ENCODE data around the gene ADAMTSL1.

DNA sequence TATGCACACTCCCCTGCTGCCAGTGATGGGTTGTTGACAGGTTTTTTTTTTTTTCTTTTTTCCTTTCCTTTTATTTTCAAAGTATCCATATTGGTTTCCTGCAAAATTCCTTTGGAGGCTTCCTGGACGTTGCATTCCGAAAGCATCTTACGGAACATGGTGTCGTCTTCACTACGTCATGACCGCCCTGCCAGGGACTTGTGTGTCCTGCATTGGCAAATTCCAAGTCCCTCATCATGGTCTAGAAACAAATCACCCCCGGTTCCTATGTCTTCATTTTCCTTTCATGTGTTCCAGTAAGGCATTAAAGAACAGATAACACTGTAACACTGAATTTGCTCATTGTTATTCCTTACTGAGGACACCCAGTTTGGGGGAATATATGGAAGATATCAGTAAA lies 35.0 kb upstream of the ADAMTSL1 start:
- TF ChIP-seq ZSCAN30 (tag by site-specific recombination; IDR thresholded peaks at IDR 0.05) (no peak), ZNF785 (tag by site-specific recombination; IDR thresholded peaks at IDR 0.05) (no peak), ZNF132 (tag by site-specific recombination; IDR thresholded peaks at IDR 0.05; ENCODE audit: borderline replicate concordance) (no peak), ZNF175 (tag by site-specific recombination; IDR thresholded peaks at IDR 0.05) (no peak), YY1 (tag by site-specific recombination; IDR thresholded peaks at IDR 0.05) (no peak), ZNF112 (tag by site-specific recombination; IDR thresholded peaks at IDR 0.05) (no peak)
- TF ChIP-seq, protein P1, sequence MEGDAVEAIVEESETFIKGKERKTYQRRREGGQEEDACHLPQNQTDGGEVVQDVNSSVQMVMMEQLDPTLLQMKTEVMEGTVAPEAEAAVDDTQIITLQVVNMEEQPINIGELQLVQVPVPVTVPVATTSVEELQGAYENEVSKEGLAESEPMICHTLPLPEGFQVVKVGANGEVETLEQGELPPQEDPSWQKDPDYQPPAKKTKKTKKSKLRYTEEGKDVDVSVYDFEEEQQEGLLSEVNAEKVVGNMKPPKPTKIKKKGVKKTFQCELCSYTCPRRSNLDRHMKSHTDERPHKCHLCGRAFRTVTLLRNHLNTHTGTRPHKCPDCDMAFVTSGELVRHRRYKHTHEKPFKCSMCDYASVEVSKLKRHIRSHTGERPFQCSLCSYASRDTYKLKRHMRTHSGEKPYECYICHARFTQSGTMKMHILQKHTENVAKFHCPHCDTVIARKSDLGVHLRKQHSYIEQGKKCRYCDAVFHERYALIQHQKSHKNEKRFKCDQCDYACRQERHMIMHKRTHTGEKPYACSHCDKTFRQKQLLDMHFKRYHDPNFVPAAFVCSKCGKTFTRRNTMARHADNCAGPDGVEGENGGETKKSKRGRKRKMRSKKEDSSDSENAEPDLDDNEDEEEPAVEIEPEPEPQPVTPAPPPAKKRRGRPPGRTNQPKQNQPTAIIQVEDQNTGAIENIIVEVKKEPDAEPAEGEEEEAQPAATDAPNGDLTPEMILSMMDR (tag by site-specific recombination; IDR thresholded peaks at IDR 0.05): no peak
- TF ChIP-seq, protein P2, sequence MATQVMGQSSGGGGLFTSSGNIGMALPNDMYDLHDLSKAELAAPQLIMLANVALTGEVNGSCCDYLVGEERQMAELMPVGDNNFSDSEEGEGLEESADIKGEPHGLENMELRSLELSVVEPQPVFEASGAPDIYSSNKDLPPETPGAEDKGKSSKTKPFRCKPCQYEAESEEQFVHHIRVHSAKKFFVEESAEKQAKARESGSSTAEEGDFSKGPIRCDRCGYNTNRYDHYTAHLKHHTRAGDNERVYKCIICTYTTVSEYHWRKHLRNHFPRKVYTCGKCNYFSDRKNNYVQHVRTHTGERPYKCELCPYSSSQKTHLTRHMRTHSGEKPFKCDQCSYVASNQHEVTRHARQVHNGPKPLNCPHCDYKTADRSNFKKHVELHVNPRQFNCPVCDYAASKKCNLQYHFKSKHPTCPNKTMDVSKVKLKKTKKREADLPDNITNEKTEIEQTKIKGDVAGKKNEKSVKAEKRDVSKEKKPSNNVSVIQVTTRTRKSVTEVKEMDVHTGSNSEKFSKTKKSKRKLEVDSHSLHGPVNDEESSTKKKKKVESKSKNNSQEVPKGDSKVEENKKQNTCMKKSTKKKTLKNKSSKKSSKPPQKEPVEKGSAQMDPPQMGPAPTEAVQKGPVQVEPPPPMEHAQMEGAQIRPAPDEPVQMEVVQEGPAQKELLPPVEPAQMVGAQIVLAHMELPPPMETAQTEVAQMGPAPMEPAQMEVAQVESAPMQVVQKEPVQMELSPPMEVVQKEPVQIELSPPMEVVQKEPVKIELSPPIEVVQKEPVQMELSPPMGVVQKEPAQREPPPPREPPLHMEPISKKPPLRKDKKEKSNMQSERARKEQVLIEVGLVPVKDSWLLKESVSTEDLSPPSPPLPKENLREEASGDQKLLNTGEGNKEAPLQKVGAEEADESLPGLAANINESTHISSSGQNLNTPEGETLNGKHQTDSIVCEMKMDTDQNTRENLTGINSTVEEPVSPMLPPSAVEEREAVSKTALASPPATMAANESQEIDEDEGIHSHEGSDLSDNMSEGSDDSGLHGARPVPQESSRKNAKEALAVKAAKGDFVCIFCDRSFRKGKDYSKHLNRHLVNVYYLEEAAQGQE (tag by site-specific recombination; IDR thresholded peaks at IDR 0.05): no peak
- TF ChIP-seq, protein P3, sequence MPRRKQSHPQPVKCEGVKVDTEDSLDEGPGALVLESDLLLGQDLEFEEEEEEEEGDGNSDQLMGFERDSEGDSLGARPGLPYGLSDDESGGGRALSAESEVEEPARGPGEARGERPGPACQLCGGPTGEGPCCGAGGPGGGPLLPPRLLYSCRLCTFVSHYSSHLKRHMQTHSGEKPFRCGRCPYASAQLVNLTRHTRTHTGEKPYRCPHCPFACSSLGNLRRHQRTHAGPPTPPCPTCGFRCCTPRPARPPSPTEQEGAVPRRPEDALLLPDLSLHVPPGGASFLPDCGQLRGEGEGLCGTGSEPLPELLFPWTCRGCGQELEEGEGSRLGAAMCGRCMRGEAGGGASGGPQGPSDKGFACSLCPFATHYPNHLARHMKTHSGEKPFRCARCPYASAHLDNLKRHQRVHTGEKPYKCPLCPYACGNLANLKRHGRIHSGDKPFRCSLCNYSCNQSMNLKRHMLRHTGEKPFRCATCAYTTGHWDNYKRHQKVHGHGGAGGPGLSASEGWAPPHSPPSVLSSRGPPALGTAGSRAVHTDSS (tag by site-specific recombination; IDR thresholded peaks at IDR 0.05): no peak
